Subcutaneous adipose tissue (tissue), 4 donors: ENCODE data around the gene HEATR3. TPM values are rescaled to one million over a fixed set of nuclear protein-coding genes. Genes with fewer than 3 reads are reported as not detected.

Experiments used
- CTCF ChIP-seq: fragments of 450-650 bp; IDR thresholded peaks from one replicate; pipeline ENCODE4 v1.5.1; 2016; ENCODE audit warnings: low read depth, mild to moderate bottlenecking, control low read depth, antibody characterized with exemption, moderate library complexity
- total RNA-seq, 4 donors: library from RNA; depleted of rRNA; stranded (reverse); fragments of >200 nt; gene quantifications; one replicate each; pipeline ENCODE4 v1.1.0, GENCODE V29; 2016

The HEATR3 gene
- total RNA-seq, 4 donors from 2014 or later: 14.3 to 42.2 (median 19.8) TPM

- TF ChIP-seq CTCF: no peak
Measured at GRCh38 chr16:50126183-50126582, 60.4 kb downstream of the HEATR3 start.

GRCh38 chr16:50133214-50133613, 67.4 kb downstream of the HEATR3 start:
- TF ChIP-seq CTCF: no peak

GRCh38 chr16:50136399-50136798, 70.6 kb downstream of the HEATR3 start:
- TF ChIP-seq CTCF: no peak

- TF ChIP-seq CTCF: no peak
Measured at GRCh38 chr16:50137268-50137667, 71.5 kb downstream of the HEATR3 start.

- TF ChIP-seq CTCF: no peak
Measured at GRCh38 chr16:50139580-50139979, 73.8 kb downstream of the HEATR3 start.

- TF ChIP-seq CTCF: no peak
Measured at GRCh38 chr16:50144211-50144610, 78.4 kb downstream of the HEATR3 start.

GRCh38 chr16:50146479-50147435, 81.0 kb downstream of the HEATR3 start:
- TF ChIP-seq CTCF: no peak
